ENCODE measurements around the gene ZNF106.

The ZNF106 gene

GRCh38 chr15:42405863-42406482 is 85.0 kb downstream of the ZNF106 start:
- no peak for DNase-seq (ENCODE audit: low read depth in 3 of 3)

- DNase-seq (ENCODE audit: low read depth in 3 of 3) = no peak
Measured at GRCh38 chr15:42404461-42405235, 86.3 kb downstream of the ZNF106 start.

GRCh38 chr15:42403389-42403788 is 87.6 kb downstream of the ZNF106 start:
- no peak for DNase-seq (ENCODE audit: low read depth in 3 of 3)

GRCh38 chr15:42402455-42403205 is 88.3 kb downstream of the ZNF106 start:
- no peak for DNase-seq (ENCODE audit: low read depth in 3 of 3)

GRCh38 chr15:42401544-42402454 is 89.1 kb downstream of the ZNF106 start:
- DNase-seq (ENCODE audit: low read depth in 3 of 3) = no peak

- no peak for DNase-seq (ENCODE audit: low read depth in 3 of 3)
Measured at GRCh38 chr15:42395838-42396237, 95.1 kb downstream of the ZNF106 start.

GRCh38 chr15:42394106-42394505 is 96.8 kb downstream of the ZNF106 start:
- no peak for DNase-seq (ENCODE audit: low read depth in 3 of 3)

- DNase-seq (ENCODE audit: low read depth in 3 of 3) = no peak
Measured at GRCh38 chr15:42392309-42393024, 98.5 kb downstream of the ZNF106 start.

GRCh38 chr15:42387603-42388002 is 103.3 kb downstream of the ZNF106 start:
- DNase-seq (ENCODE audit: low read depth in 3 of 3) = no peak

GRCh38 chr15:42385980-42386700 is 104.8 kb downstream of the ZNF106 start:
- no peak for DNase-seq (ENCODE audit: low read depth in 3 of 3)

GRCh38 chr15:42385206-42385979 is 105.5 kb downstream of the ZNF106 start:
- peak in 1 of 3 experiments; percentile 9 for DNase-seq (ENCODE audit: low read depth in 3 of 3)

- DNase-seq (ENCODE audit: low read depth in 3 of 3) = no peak
Measured at GRCh38 chr15:42384597-42384996, 106.3 kb downstream of the ZNF106 start.

GRCh38 chr15:42378011-42378410 is 112.9 kb downstream of the ZNF106 start:
- no peak for DNase-seq (ENCODE audit: low read depth in 3 of 3)

- no peak for DNase-seq (ENCODE audit: low read depth in 3 of 3)
Measured at GRCh38 chr15:42375941-42376340, 115.0 kb downstream of the ZNF106 start.

- no peak for DNase-seq (ENCODE audit: low read depth in 3 of 3)
Measured at GRCh38 chr15:42375252-42375651, 115.7 kb downstream of the ZNF106 start.

GRCh38 chr15:42374810-42375209 is 116.1 kb downstream of the ZNF106 start:
- no peak for DNase-seq (ENCODE audit: low read depth in 3 of 3)

GRCh38 chr15:42373936-42374335 is 117.0 kb downstream of the ZNF106 start:
- DNase-seq (ENCODE audit: low read depth in 3 of 3) = no peak

- no peak for DNase-seq (ENCODE audit: low read depth in 3 of 3)
Measured at GRCh38 chr15:42373274-42373673, 117.7 kb downstream of the ZNF106 start.

- DNase-seq (ENCODE audit: low read depth in 3 of 3) = no peak
Measured at GRCh38 chr15:42371096-42371495, 119.8 kb downstream of the ZNF106 start.

GRCh38 chr15:42368096-42368495 is 122.8 kb downstream of the ZNF106 start:
- no peak for DNase-seq (ENCODE audit: low read depth in 3 of 3)

All from stimulated activated CD4-positive, alpha-beta T cell treated with anti-CD3 and anti-CD28 coated beads, TNF-alpha, amount 100 ng/mL, for 24 hours (primary cell).